Adipocyte (in vitro differentiated cells): ENCODE data around the gene ZNF14.

Source experiments
- DNase-seq: peaks from one replicate; pipeline ENCODE4 v3.0.0-alpha.2; 2015; ENCODE audit warnings: low read depth
- H3K27me3 ChIP-seq: replicated peaks from 2 replicates; pipeline ENCODE4 v1.7.0; 2013; ENCODE audit warnings: mild to moderate bottlenecking, low read length, moderate library complexity; ENCODE audit not compliant: control insufficient read depth, insufficient read depth
- H3K36me3 ChIP-seq: 2 replicates; pipeline ENCODE4 v1.7.0; 2013; ENCODE audit warnings: low read length, mild to moderate bottlenecking, moderate library complexity; ENCODE audit not compliant: control insufficient read depth, insufficient read depth, severe bottlenecking
- H3K4me1 ChIP-seq: 2 replicates; pipeline ENCODE4 v1.7.0; 2013; ENCODE audit warnings: mild to moderate bottlenecking, low read length, moderate library complexity; ENCODE audit not compliant: control insufficient read depth, insufficient read depth
- H3K4me3 ChIP-seq: 2 replicates; pipeline ENCODE4 v1.7.0; 2013; ENCODE audit warnings: mild to moderate bottlenecking, low read length, moderate library complexity
- H3K9ac ChIP-seq: 2 replicates; pipeline ENCODE4 v1.7.0; 2013; ENCODE audit warnings: mild to moderate bottlenecking, low read length, moderate library complexity
- H3K9me3 ChIP-seq: 2 replicates; pipeline ENCODE4 v1.7.0; 2013; ENCODE audit warnings: mild to moderate bottlenecking, low read length, moderate library complexity; ENCODE audit not compliant: control insufficient read depth

ZNF14 gene

GRCh38 chr19:19751846-19752245 is 18.9 kb upstream of the ZNF14 start:
- no peaks in the 10 kb centered on the region for H3K27me3 ChIP-seq
- DNase-seq, result no peak
- H3K4me1 ChIP-seq, result no peaks in the 10 kb centered on the region

GRCh38 chr19:19750842-19751790 is 18.2 kb upstream of the ZNF14 start:
- H3K9ac ChIP-seq, result no peak overlapping the region
- H3K36me3 ChIP-seq, result no peaks in the 10 kb centered on the region
- H3K27me3 ChIP-seq, result no peaks in the 10 kb centered on the region
- no peaks in the 10 kb centered on the region for H3K9me3 ChIP-seq
- no peaks in the 10 kb centered on the region for H3K4me1 ChIP-seq
- no peak for DNase-seq
- no peak overlapping the region for H3K4me3 ChIP-seq

More at GRCh38 chr19:19751846-19752245, 18.9 kb upstream of the ZNF14 start:
- H3K9me3 ChIP-seq, result no peaks in the 10 kb centered on the region
- H3K9ac ChIP-seq, result no peak overlapping the region
- no peak overlapping the region for H3K4me3 ChIP-seq
- H3K36me3 ChIP-seq, result no peaks in the 10 kb centered on the region

DNA sequence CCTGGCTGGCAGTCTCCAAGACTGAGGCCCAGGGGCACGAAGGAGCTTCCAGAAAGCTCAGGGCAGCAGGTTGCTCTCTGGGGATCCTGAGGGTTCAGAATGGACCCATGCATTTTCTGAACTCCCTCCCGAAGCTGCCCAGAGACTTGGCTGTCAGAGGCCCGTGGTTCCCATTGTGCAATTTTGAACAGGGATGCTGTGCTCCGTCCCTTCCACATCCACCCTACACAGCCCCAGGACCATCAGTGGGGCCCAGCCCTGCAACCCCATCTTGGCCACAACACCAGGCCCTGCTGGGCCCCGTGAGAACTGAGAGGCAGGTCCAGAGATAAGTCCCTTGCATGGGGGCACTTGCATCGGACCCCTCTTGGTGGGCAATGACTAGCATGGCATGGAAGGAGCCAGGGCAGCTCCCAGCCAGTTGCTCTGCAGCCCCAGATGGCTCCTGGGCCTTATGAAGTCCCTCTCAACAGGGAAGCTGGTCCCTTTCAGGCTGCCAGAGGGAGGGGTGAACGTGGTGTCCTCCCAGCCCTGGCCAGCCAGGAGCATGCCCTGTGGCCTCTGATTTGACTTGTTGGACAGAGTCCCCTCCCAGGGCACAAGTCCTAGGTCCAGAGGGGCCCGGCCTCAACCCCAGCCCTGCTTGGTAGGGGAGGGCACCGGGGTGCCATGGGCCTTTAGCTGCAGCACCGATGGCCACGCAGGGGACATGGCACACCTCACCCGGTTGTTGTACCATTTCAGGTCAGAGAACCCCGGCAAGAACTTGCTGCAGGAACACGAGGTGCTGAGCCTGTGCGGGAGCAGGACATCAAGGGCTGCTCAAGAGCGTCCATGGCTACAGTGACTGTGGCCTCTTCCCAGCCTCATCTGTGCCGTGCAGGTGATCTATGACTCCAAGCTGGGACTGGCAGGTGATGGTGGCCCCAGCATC is 17.3 kb upstream of the ZNF14 start:
- Histone ChIP-seq H3K27me3 (no peaks in the 10 kb centered on the region), H3K36me3 (no peaks in the 10 kb centered on the region), H3K9ac (no peak overlapping the region), H3K4me3 (no peak overlapping the region), H3K4me1 (no peaks in the 10 kb centered on the region), H3K9me3 (no peaks in the 10 kb centered on the region)
- no peak for DNase-seq

- no peaks in the 10 kb centered on the region for H3K27me3 ChIP-seq
- no peaks in the 10 kb centered on the region for H3K9me3 ChIP-seq
- H3K36me3 ChIP-seq, result no peaks in the 10 kb centered on the region
- H3K4me1 ChIP-seq, result no peaks in the 10 kb centered on the region
- no peak for DNase-seq
- no peak overlapping the region for H3K4me3 ChIP-seq
- H3K9ac ChIP-seq, result no peak overlapping the region
Measured at GRCh38 chr19:19749117-19749907, 16.4 kb upstream of the ZNF14 start.

- no peak for DNase-seq
- H3K4me3 ChIP-seq, result no peak overlapping the region
Measured at GRCh38 chr19:19748249-19748938, 15.5 kb upstream of the ZNF14 start.

DNA sequence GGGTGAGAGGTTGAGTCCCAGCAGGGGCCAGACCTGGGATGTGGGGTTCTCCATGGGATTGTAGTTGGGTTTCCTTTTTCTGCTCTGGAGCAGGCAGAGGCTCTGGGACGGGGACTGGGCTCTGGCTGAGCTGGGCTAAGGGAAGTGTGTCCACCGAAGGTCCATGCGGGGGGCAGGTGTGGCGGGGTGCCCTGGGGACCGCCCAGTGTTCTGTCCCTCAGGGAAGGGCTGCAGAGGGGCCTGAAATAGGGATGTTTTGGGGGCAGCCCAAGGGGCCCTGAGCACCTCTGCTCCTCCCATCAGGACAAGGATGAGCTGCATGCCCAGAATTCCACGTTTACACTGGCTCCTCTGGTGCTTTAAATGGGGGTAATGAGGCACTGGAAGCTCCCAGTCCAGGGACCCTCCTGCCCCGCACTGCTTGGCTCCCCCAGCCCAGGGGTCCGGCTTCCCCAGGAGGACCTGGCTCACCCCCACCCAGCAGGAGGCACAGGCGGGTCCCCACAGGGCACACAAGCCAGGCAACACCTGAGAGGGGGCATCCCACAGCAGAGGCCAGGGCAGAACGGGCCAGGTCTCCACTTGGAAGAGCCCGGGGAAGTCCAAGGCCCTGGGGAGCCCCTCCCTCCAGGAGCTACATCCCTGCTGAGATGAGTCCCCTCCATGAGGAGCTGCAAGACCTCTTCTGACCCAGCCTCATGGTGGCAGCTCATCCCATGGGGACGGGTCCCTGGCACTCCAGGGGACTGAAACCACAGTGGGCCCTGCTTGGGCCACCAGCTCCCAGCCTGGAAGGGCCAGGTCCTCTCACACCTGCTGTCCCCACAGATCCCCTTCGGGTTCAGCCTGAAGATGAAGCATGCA is 14.7 kb upstream of the ZNF14 start:
- H3K9me3 ChIP-seq, result no peaks in the 10 kb centered on the region
- no peak overlapping the region for H3K4me3 ChIP-seq
- no peak for DNase-seq
- H3K27me3 ChIP-seq, result no peaks in the 10 kb centered on the region
- no peak overlapping the region for H3K9ac ChIP-seq
- H3K36me3 ChIP-seq, result no peaks in the 10 kb centered on the region
- no peaks in the 10 kb centered on the region for H3K4me1 ChIP-seq

More at GRCh38 chr19:19748249-19748938, 15.5 kb upstream of the ZNF14 start:
- no peaks in the 10 kb centered on the region for H3K9me3 ChIP-seq
- H3K4me1 ChIP-seq, result no peaks in the 10 kb centered on the region
- H3K36me3 ChIP-seq, result no peaks in the 10 kb centered on the region
- no peaks in the 10 kb centered on the region for H3K27me3 ChIP-seq
- H3K9ac ChIP-seq, result no peak overlapping the region

DNA sequence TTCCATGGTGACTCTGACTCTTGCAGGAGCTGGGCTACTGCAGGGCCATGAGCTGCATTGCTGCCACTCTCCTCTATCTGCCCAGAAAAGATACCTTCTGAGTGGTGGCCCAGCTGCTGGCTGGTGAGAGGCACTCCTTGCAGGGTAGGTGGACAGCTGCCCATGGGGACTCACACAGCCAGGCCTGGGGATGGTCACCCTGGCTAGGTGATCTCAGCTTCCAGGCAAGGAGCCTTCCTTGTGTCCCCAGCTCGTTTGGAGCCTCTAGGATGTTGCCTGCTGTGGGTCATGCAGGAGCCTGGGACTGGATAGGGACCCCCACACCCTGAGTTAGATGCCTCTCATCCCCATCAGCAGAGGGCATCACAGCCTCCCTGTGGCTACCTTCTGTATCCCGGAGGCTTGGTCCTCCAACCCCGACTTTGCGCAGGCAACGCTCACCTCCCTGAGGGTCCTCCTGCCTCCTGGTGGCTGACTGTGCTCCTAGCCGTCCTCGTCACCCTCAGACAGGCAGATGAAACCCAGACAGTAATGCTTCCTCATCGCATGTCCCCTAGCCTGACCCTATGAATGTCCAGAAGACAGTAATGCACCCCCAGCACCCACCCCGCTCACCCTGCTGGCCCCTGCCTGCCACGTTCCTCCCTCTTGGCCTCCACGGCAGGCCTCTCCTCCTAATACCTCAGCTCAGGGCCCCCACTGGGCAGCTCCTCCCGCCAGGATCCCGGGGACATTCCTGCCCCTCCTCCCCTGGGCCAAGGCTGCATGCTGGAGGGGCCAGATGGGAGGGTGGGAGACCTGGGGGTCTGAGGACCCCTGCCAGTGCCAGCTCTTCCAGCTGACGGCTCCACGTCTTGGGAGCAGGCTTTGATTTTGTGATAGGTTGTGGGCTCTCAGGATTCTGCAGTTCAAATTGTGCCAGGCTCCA is 13.6 kb upstream of the ZNF14 start:
- H3K9me3 ChIP-seq, result no peaks in the 10 kb centered on the region
- H3K4me1 ChIP-seq, result no peaks in the 10 kb centered on the region
- no peak for DNase-seq
- H3K36me3 ChIP-seq, result no peaks in the 10 kb centered on the region
- no peak overlapping the region for H3K4me3 ChIP-seq
- no peak overlapping the region for H3K9ac ChIP-seq
- no peaks in the 10 kb centered on the region for H3K27me3 ChIP-seq

- no peak for DNase-seq
- Histone ChIP-seq H3K4me1 (no peaks in the 10 kb centered on the region), H3K27me3 (no peaks in the 10 kb centered on the region), H3K4me3 (no peak overlapping the region), H3K9ac (no peak overlapping the region), H3K36me3 (no peaks in the 10 kb centered on the region), H3K9me3 (no peaks in the 10 kb centered on the region)
Measured at GRCh38 chr19:19745496-19746285, 12.8 kb upstream of the ZNF14 start.

DNA sequence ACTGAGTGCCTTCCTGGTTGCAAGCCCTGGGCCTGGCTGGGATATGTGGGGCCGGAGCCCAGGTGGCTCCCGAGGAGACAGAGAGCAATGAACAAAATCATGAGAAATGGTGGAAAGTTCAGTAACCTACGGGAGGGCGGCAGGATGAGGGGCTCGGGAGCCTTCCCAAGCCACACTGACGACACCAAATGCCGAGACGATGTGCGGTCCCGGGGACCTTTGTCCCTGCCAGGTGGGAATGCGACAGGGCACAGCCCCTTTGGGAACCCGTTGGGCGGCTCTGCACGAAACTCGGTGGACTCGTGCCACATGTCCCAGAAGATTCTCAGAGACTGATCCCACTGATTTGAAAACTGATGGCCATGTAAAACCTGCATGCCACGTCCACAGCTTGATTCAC is 11.7 kb upstream of the ZNF14 start:
- no peaks in the 10 kb centered on the region for H3K36me3 ChIP-seq
- H3K27me3 ChIP-seq, result no peaks in the 10 kb centered on the region
- no peaks in the 10 kb centered on the region for H3K9me3 ChIP-seq
- no peak overlapping the region for H3K4me3 ChIP-seq
- H3K9ac ChIP-seq, result no peak overlapping the region
- H3K4me1 ChIP-seq, result no peaks in the 10 kb centered on the region
- no peak for DNase-seq
